Upper lobe of right lung (tissue), 1 donor: ENCODE measurements around the gene SFT2D3. TPM values are rescaled to one million over a fixed set of nuclear protein-coding genes. Genes with fewer than 3 reads are reported as not detected.

Source experiments
- ATAC-seq: fragments of 200-7000 bp; cut with Tn5 transposase; one replicate; pipeline ENCODE4 v1.9.1; 2020; ENCODE audit warnings: mild to moderate bottlenecking, moderate library complexity
- DNase-seq: peaks from one replicate; pipeline ENCODE4 v3.0.0-alpha.2; 2020
- H3K27ac ChIP-seq: fragments of 200-600 bp; one replicate; pipeline ENCODE4 v1.8.0; 2022
- H3K27me3 ChIP-seq: fragments of 200-600 bp; one replicate; pipeline ENCODE4 v1.8.0; 2022; ENCODE audit warnings: mild to moderate bottlenecking
- H3K36me3 ChIP-seq: fragments of 200-600 bp; one replicate; pipeline ENCODE4 v1.8.0; 2022
- H3K4me1 ChIP-seq: fragments of 200-600 bp; one replicate; pipeline ENCODE4 v1.8.0; 2022
- H3K4me3 ChIP-seq: fragments of 200-600 bp; one replicate; pipeline ENCODE4 v1.8.0; 2022; ENCODE audit warnings: mild to moderate bottlenecking
- H3K9me3 ChIP-seq: fragments of 200-600 bp; one replicate; pipeline ENCODE4 v1.8.0; 2022
- intact Hi-C: fragments of 100-400 bp; cut with DNase I; formaldehyde crosslinking; loops from one replicate; pipeline ENCODE4 v1.11.0; 2022
- total RNA-seq: library from RNA; stranded (reverse); fragmentation: NEBNext Ultra II Directional; extraction: Animal tissue kit (Norgen Biotek cat#: 25700); gene quantifications from one replicate; pipeline ENCODE4 v1.2.1, GENCODE V29; 2021
- TF ChIP-seq, protein P1 (sequence below): fragments of 200-600 bp; IDR thresholded peaks from one replicate; pipeline ENCODE4 v1.8.0; 2022; ENCODE audit warnings: antibody characterized with exemption
- donor health status: DM: no; HTN: yes; CAD: no; lungs with severe emphysema.

Gene SFT2D3
- total RNA-seq, 1 donor from 2014 or later: 7.7 TPM

DNA sequence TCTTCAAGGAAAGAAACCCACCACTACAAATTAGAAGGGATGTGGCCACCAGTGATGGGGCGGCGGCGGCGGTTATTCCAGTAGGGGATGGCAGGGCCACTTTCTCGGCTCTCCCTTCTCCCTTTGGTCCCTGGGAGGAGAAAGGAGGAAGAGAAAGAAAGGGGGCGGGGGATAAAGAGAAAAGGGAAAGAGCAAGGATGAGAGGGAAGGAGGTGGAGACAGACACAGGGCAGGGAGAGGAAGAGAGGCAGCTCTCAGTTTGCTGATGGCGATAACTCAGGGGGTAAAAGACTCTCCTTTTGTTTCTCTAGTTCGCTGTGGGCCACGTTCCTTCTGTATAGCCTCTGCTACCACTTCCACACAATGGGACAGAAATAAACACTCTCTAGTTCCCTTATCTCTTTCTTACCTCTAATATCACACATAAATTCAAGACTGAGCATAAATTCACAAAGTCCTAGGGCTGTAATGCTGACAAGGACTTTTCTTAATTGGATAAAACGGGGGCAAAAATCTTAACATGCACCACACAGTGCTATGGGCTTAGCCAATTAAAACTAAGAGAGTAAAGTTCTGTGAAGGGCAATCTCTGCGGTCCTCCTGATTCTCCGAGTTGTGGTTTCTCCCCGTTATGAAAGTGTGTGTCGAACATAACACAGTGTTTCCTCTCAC, 14.6 kb downstream of the SFT2D3 start:
- DNase-seq (no peak), ATAC-seq (no peak)
- Histone ChIP-seq H3K27ac (no peak overlapping the region), H3K9me3 (no peaks in the 10 kb centered on the region), H3K4me3 (no peak overlapping the region), H3K27me3 (no peaks in the 10 kb centered on the region), H3K36me3 (peaks cover 36% of the 10 kb centered on the region), H3K4me1 (peaks cover 6% of the 10 kb centered on the region)
- TF ChIP-seq, protein P1, sequence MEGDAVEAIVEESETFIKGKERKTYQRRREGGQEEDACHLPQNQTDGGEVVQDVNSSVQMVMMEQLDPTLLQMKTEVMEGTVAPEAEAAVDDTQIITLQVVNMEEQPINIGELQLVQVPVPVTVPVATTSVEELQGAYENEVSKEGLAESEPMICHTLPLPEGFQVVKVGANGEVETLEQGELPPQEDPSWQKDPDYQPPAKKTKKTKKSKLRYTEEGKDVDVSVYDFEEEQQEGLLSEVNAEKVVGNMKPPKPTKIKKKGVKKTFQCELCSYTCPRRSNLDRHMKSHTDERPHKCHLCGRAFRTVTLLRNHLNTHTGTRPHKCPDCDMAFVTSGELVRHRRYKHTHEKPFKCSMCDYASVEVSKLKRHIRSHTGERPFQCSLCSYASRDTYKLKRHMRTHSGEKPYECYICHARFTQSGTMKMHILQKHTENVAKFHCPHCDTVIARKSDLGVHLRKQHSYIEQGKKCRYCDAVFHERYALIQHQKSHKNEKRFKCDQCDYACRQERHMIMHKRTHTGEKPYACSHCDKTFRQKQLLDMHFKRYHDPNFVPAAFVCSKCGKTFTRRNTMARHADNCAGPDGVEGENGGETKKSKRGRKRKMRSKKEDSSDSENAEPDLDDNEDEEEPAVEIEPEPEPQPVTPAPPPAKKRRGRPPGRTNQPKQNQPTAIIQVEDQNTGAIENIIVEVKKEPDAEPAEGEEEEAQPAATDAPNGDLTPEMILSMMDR: no peak
- intact Hi-C loops: no loop called here

DNA sequence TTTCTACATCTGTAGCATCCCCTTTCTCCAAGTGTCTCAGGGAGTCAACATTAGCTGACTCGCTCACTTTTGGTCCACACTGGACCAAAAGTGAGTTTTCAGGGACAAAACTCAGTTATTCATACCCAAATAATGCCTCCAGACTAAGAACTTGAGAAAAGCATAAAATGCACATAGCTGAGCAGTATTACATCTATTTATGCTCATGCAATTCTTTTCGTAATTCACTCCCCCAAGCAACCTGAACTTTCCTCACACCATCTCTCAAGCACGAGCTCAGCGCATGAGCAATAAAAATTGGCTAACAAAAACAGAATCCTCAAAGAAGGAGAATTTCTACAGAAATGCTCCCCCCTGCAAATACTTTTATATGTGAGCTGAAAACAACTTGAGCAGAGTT, 17.0 kb downstream of the SFT2D3 start:
- TF ChIP-seq, protein P1: no peak
- Histone ChIP-seq H3K4me1 (no peaks in the 10 kb centered on the region), H3K27ac (no peak overlapping the region), H3K27me3 (no peaks in the 10 kb centered on the region), H3K4me3 (no peak overlapping the region), H3K36me3 (peaks cover 58% of the 10 kb centered on the region), H3K9me3 (no peaks in the 10 kb centered on the region)
- intact Hi-C loops: no loop called here
- ATAC-seq (no peak), DNase-seq (no peak)

DNA sequence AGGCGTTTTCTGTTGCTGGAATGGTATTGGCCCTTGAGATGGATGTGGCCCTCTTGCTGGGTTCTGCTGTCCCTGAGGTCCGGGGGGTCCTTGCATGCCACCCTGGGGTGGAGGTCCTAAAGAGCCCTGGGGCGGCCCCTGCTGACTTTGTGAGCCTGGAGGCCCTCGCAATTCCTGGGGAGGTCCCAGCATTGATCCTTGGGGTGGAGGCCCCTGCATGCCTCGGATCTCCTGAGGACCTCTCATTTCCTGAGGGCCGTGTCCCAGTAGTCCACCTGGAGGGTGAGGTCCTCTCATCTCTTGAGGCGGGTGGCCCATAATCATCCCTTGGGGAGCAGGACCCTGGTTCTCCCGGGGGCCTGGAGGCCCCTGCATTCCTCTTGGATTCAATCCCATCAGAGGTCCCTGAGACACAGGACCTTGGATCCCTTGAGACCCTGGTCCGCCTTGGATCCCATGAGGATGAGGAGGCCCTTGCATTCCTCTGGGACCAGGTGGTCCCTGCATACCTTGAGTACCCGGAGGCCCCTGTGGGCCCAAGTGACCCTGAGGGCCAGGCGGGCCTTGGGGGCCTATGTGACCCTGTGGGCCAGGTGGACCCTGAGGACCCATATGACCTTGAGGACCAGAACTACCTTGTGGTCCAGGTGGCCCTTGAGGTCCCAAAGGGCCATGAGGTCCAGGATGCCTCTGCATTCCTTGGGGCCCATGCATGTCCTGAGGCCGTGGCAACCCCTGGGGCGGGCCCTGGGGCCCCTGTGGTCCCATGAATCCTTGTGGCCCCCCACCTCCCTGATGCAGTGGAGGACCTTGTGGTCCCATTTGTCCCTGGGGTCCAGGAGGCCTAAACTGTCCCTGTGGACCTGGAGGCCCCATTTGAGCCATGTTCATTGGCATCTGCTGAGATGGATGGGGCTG, 18.3 kb downstream of the SFT2D3 start:
- no peaks in the 10 kb centered on the region for H3K4me1 ChIP-seq
- TF ChIP-seq, protein P1: no peak
- no peaks in the 10 kb centered on the region for H3K9me3 ChIP-seq
- H3K27me3 ChIP-seq: no peaks in the 10 kb centered on the region
- no peak overlapping the region for H3K4me3 ChIP-seq
- no peak overlapping the region for H3K27ac ChIP-seq
- intact Hi-C loops: no loop called here
- peaks cover 55% of the 10 kb centered on the region for H3K36me3 ChIP-seq
- DNase-seq (no peak), ATAC-seq (peak; percentile 34)

DNA sequence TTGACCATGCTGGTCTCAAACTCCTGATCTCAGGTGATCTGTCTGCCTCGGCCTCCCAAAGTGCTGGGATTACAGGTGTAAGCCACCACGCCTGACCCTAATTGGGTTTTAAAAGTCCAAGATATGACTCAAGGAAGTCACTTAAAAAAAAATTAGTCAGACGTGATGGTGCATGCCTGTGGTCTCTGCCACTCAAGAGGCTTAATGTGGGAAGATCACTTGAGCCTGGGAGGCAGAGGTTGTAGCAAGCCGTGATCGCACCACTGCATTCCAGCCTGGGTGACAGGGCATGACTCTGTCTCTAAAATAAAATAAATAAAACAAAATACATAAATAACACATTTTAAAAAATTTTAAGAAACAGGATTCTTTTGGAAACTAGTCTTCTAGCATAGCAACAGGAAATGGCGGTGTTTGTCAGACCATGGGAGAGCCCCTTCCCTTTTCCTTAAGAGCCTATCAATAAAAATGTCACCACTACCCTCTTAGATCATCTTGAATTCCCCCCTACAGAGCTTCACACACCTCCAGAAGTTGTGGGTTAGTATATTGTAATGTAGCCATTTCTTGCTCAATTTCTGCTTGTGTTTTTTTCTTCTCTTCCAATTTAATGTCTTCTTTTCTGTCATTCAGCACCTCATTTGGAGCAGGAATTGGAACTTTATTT, 20.1 kb downstream of the SFT2D3 start:
- H3K36me3 ChIP-seq: peaks cover 55% of the 10 kb centered on the region
- intact Hi-C loops: no loop called here
- no peaks in the 10 kb centered on the region for H3K9me3 ChIP-seq
- no peak for ATAC-seq
- TF ChIP-seq, protein P1: no peak
- no peaks in the 10 kb centered on the region for H3K4me1 ChIP-seq
- no peak overlapping the region for H3K27ac ChIP-seq
- no peaks in the 10 kb centered on the region for H3K27me3 ChIP-seq
- DNase-seq: no peak
- no peak overlapping the region for H3K4me3 ChIP-seq

DNA sequence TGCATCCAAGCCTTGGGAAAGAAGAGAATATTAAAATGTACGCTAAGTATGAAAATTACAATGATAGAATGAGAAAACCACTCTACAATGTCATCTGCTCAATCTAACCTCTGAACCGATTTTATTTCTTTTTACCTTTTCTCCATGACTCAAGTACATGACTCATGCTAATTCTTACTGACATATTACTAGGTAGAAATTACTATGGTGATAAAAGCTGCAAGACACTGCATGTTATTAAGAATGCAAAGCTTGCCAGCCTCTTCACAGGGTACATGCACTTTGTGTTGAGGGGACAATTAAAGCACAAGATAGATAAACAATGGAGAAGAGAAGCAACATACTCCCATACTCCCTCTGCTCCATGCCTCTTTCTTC, 20.7 kb downstream of the SFT2D3 start:
- H3K9me3 ChIP-seq: no peaks in the 10 kb centered on the region
- intact Hi-C loops: no loop called here
- H3K36me3 ChIP-seq: peaks cover 55% of the 10 kb centered on the region
- no peaks in the 10 kb centered on the region for H3K27me3 ChIP-seq
- DNase-seq (no peak), ATAC-seq (no peak)
- no peak overlapping the region for H3K27ac ChIP-seq
- TF ChIP-seq, protein P1: no peak
- H3K4me3 ChIP-seq: no peak overlapping the region
- no peaks in the 10 kb centered on the region for H3K4me1 ChIP-seq
